GM23338 (cell line): ENCODE measurements around the gene ENTPD5. TPM values are rescaled to one million over a fixed set of nuclear protein-coding genes. Genes with fewer than 3 reads are reported as not detected.
"Not testable (repeated sequence)": the region's sequence is repeated elsewhere in the genome, so short reads cannot be mapped to it uniquely, and the experiment has no call there.

ENCODE experiments used
- ATAC-seq: fragments of 200-7000 bp; cut with Tn5 transposase; 3 replicates; pipeline ENCODE4 v1.9.1; 2020
- DNase-seq: peaks from one replicate; pipeline ENCODE4 v3.0.0-alpha.2; 2015; ENCODE audit warnings: low spot score
- H2AFZ ChIP-seq: fragments of 200-600 bp; sonication (generic); 2 replicates; pipeline ENCODE4 v1.8.0; 2016; ENCODE audit warnings: antibody characterized with exemption, mild to moderate bottlenecking, moderate library complexity
- H3F3A ChIP-seq: fragments of 200-600 bp; sonication (generic); replicated peaks from 2 replicates; pipeline ENCODE4 v1.8.0; 2017; ENCODE audit warnings: antibody characterized with exemption, mixed run types, low read depth
- H3K27ac ChIP-seq: fragments of 200-600 bp; sonication (generic); 2 replicates; pipeline ENCODE4 v1.6.1; 2016; ENCODE audit warnings: low read depth
- H3K27me3 ChIP-seq: fragments of 200-600 bp; sonication (generic); 2 replicates; pipeline ENCODE4 v1.8.0; 2016; ENCODE audit warnings: mild to moderate bottlenecking, mixed run types, moderate library complexity; ENCODE audit not compliant: insufficient read depth
- H3K36me3 ChIP-seq: fragments of 200-600 bp; sonication (generic); 2 replicates; pipeline ENCODE4 v1.8.0; 2016; ENCODE audit warnings: mild to moderate bottlenecking; ENCODE audit not compliant: insufficient read depth
- H3K4me1 ChIP-seq: fragments of 200-600 bp; sonication (generic); 2 replicates; pipeline ENCODE4 v1.8.0; 2016; ENCODE audit warnings: mild to moderate bottlenecking, moderate library complexity; ENCODE audit not compliant: insufficient read depth
- H3K4me2 ChIP-seq: fragments of 200-600 bp; sonication (generic); 2 replicates; pipeline ENCODE4 v1.7.1; 2017; ENCODE audit warnings: mixed run types
- H3K4me3 ChIP-seq: fragments of 200-600 bp; sonication (generic); 2 replicates; pipeline ENCODE4 v1.6.1; 2016; ENCODE audit warnings: mixed run types
- H3K79me2 ChIP-seq: fragments of 200-600 bp; sonication (generic); replicated peaks from 2 replicates; pipeline ENCODE4 v1.8.0; 2017; ENCODE audit warnings: mild to moderate bottlenecking; ENCODE audit not compliant: insufficient read depth
- H3K9me2 ChIP-seq: fragments of 200-600 bp; sonication (generic); 2 replicates; pipeline ENCODE4 v1.8.0; 2017; ENCODE audit not compliant: insufficient read depth
- H4K20me1 ChIP-seq: fragments of 200-600 bp; sonication (generic); replicated peaks from 2 replicates; pipeline ENCODE4 v1.8.0; 2017; ENCODE audit warnings: mild to moderate bottlenecking; ENCODE audit not compliant: insufficient read depth
- H3K27ac Mint-ChIP-seq: 2 replicates; pipeline ENCODE4 v1.8.0; 2020; ENCODE audit warnings: inconsistent platforms, mild to moderate bottlenecking, moderate library complexity, mixed read lengths
- H3K27me3 Mint-ChIP-seq: 3 replicates; pipeline ENCODE4 v1.8.0; 2022; ENCODE audit warnings: low read depth, mild to moderate bottlenecking, moderate library complexity, mixed read lengths, inconsistent platforms; ENCODE audit not compliant: insufficient read depth, poor library complexity
- H3K36me3 Mint-ChIP-seq: 3 replicates; pipeline ENCODE4 v1.8.0; 2021; ENCODE audit warnings: low read depth, mild to moderate bottlenecking, inconsistent platforms, moderate library complexity, mixed read lengths
- H3K4me1 Mint-ChIP-seq: 3 replicates; pipeline ENCODE4 v1.8.0; 2020; ENCODE audit warnings: mild to moderate bottlenecking, inconsistent platforms, mixed read lengths
- H3K4me3 Mint-ChIP-seq: 3 replicates; pipeline ENCODE4 v1.8.0; 2021; ENCODE audit warnings: moderate library complexity, mild to moderate bottlenecking, inconsistent platforms, mixed read lengths
- H3K9me3 Mint-ChIP-seq: 3 replicates; pipeline ENCODE4 v1.8.0; 2020; ENCODE audit warnings: moderate library complexity, mild to moderate bottlenecking, inconsistent platforms, mixed read lengths
- CREB1 ChIP-seq: fragments of 250-450 bp; sonication (Bioruptor Pico); IDR thresholded peaks from 2 replicates; pipeline ENCODE4 v1.5.0; 2020; ENCODE audit warnings: low read depth, mild to moderate bottlenecking, moderate library complexity
- EZH2 ChIP-seq: fragments of 200-600 bp; sonication (generic); IDR thresholded peaks from one replicate; pipeline ENCODE4 v1.8.0; 2017; ENCODE audit warnings: antibody characterized with exemption, mild to moderate bottlenecking, low read depth; ENCODE audit not compliant: unreplicated experiment
- JUNB ChIP-seq: IDR thresholded peaks from one replicate; pipeline ENCODE4 v1.6.1; 2016; ENCODE audit warnings: antibody characterized with exemption; ENCODE audit not compliant: unreplicated experiment
- NANOG ChIP-seq: IDR thresholded peaks from 2 replicates; pipeline ENCODE4 v1.6.1; 2016; ENCODE audit warnings: antibody characterized with exemption, borderline replicate concordance
- POLR2AphosphoS5 ChIP-seq: IDR thresholded peaks from 2 replicates; pipeline ENCODE4 v1.6.1; 2016; ENCODE audit warnings: antibody characterized with exemption, low read depth
- STAT1 ChIP-seq: IDR thresholded peaks from one replicate; pipeline ENCODE4 v1.6.1; 2016; ENCODE audit warnings: antibody characterized with exemption; ENCODE audit not compliant: unreplicated experiment
- ZNF114 ChIP-seq: fragments of 250-450 bp; sonication (Bioruptor Pico); IDR thresholded peaks from 2 replicates; pipeline ENCODE4 v1.5.0; 2020; ENCODE audit warnings: mild to moderate bottlenecking, moderate library complexity
- ZNF331 ChIP-seq: fragments of 250-450 bp; sonication (Bioruptor Pico); IDR thresholded peaks from 2 replicates; pipeline ENCODE4 v1.5.0; 2020; ENCODE audit warnings: low read depth, mild to moderate bottlenecking, moderate library complexity
- ZNF462 ChIP-seq: fragments of 250-450 bp; sonication (Bioruptor Pico); IDR thresholded peaks from 2 replicates; pipeline ENCODE4 v1.5.0; 2020; ENCODE audit warnings: mild to moderate bottlenecking, moderate library complexity
- polyA plus RNA-seq: library from polyadenylated mRNA; unstranded; fragments of >200 nt; fragmentation: Nextera tagmentation; extraction: Ambion mirVana; gene quantifications from 2 replicates; pipeline ENCODE4 v1.2.1, GENCODE V29; 2016
- total RNA-seq: library from RNA; depleted of rRNA; stranded (reverse); fragments of >200 nt; shearing (Covaris generic); gene quantifications from 2 replicates; pipeline ENCODE4 v1.2.3, GENCODE V29; 2014
- TF ChIP-seq, protein P1 (sequence below), 2 experiments: fragments of 200-600 bp in 1 of 2; sonication (generic) in 1 of 2; conservative IDR thresholded peaks; 2 replicates each; pipeline versions ENCODE4 v1.5.1 to v1.6.1; 2016 to 2017; ENCODE audit warnings: antibody characterized with exemption in 2 of 2, low read depth in 2 of 2, mild to moderate bottlenecking in 2 of 2, moderate library complexity in 1 of 2
- TF ChIP-seq, protein P2 (sequence below): IDR thresholded peaks from one replicate; pipeline ENCODE4 v1.6.1; 2018; ENCODE audit warnings: antibody characterized with exemption; ENCODE audit not compliant: unreplicated experiment

The ENTPD5 gene
- total and polyA plus RNA-seq, 2 experiments from 2014 or later, result 4.6 to 5.5 TPM

GRCh38 chr14:74008843-74009499, 10.1 kb downstream of the ENTPD5 start:
- no peak for DNase-seq
- Histone ChIP-seq H3K36me3 (no peaks in the 10 kb centered on the region), H3K4me1 (no peaks in the 10 kb centered on the region), H3K4me2 (no peak overlapping the region), H3F3A (no peaks in the 10 kb centered on the region), H3K4me3 (no peak overlapping the region), H3K27me3 (no peaks in the 10 kb centered on the region), H2AFZ (no peak overlapping the region), H3K79me2 (no peaks in the 10 kb centered on the region), H3K9me2 (no peaks in the 10 kb centered on the region), H3K27ac (no peak overlapping the region), H4K20me1 (no peaks in the 10 kb centered on the region)
- ATAC-seq, result no peak
- TF ChIP-seq JUNB (no peak), NANOG (no peak), ZNF114 (CRISPR knock-in tag) (no peak), CREB1 (CRISPR knock-in tag) (no peak), EZH2 (no peak), ZNF462 (CRISPR knock-in tag) (no peak), POLR2AphosphoS5 (no peak), STAT1 (no peak), ZNF331 (CRISPR knock-in tag) (no peak)
- TF ChIP-seq, protein P1, sequence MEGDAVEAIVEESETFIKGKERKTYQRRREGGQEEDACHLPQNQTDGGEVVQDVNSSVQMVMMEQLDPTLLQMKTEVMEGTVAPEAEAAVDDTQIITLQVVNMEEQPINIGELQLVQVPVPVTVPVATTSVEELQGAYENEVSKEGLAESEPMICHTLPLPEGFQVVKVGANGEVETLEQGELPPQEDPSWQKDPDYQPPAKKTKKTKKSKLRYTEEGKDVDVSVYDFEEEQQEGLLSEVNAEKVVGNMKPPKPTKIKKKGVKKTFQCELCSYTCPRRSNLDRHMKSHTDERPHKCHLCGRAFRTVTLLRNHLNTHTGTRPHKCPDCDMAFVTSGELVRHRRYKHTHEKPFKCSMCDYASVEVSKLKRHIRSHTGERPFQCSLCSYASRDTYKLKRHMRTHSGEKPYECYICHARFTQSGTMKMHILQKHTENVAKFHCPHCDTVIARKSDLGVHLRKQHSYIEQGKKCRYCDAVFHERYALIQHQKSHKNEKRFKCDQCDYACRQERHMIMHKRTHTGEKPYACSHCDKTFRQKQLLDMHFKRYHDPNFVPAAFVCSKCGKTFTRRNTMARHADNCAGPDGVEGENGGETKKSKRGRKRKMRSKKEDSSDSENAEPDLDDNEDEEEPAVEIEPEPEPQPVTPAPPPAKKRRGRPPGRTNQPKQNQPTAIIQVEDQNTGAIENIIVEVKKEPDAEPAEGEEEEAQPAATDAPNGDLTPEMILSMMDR (conservative IDR thresholded peaks at IDR 0.05; ENCODE audit: low read depth in 2 of 2), result no peak
- TF ChIP-seq, protein P2, sequence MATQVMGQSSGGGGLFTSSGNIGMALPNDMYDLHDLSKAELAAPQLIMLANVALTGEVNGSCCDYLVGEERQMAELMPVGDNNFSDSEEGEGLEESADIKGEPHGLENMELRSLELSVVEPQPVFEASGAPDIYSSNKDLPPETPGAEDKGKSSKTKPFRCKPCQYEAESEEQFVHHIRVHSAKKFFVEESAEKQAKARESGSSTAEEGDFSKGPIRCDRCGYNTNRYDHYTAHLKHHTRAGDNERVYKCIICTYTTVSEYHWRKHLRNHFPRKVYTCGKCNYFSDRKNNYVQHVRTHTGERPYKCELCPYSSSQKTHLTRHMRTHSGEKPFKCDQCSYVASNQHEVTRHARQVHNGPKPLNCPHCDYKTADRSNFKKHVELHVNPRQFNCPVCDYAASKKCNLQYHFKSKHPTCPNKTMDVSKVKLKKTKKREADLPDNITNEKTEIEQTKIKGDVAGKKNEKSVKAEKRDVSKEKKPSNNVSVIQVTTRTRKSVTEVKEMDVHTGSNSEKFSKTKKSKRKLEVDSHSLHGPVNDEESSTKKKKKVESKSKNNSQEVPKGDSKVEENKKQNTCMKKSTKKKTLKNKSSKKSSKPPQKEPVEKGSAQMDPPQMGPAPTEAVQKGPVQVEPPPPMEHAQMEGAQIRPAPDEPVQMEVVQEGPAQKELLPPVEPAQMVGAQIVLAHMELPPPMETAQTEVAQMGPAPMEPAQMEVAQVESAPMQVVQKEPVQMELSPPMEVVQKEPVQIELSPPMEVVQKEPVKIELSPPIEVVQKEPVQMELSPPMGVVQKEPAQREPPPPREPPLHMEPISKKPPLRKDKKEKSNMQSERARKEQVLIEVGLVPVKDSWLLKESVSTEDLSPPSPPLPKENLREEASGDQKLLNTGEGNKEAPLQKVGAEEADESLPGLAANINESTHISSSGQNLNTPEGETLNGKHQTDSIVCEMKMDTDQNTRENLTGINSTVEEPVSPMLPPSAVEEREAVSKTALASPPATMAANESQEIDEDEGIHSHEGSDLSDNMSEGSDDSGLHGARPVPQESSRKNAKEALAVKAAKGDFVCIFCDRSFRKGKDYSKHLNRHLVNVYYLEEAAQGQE, result no peak
- Mint-ChIP-seq H3K36me3 (peaks cover 3% of the 10 kb centered on the region; the same call in 2 of the 3 replicates), H3K9me3 (no peaks in the 10 kb centered on the region), H3K4me3 (no peak overlapping the region), H3K27ac (no peak overlapping the region), H3K4me1 (no peaks in the 10 kb centered on the region), H3K27me3 (no peaks in the 10 kb centered on the region)

DNA sequence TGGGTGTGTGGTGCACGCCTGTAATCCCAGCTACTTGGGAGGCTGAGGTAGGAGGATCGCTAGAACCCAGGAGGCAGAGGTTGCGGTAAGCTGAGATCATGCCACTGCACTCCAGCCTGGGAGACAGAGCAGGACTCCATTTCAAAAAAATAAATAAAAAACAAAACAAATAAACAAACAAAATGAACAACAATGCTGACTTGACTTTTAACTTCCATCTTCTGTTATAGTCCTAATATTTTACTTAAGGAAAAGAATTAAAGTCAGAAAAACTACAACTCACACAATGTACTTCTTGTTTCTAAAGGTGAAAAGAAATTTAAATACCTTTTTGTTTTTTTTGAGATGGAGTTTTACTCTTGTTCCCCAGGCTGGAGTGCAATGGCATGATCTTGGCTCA, 13.4 kb downstream of the ENTPD5 start:
- not testable (repeated sequence) for H3K4me2 ChIP-seq, H3K36me3 ChIP-seq, H3K27ac Mint-ChIP-seq, ATAC-seq, H3K4me3 Mint-ChIP-seq, H3K4me1 ChIP-seq, H3K9me2 ChIP-seq, H3K79me2 ChIP-seq, H3K27ac ChIP-seq, H3K36me3 Mint-ChIP-seq, H3K4me1 Mint-ChIP-seq, H3K27me3 Mint-ChIP-seq, H2AFZ ChIP-seq, H3F3A ChIP-seq, H4K20me1 ChIP-seq, H3K27me3 ChIP-seq, H3K9me3 Mint-ChIP-seq, H3K4me3 ChIP-seq, DNase-seq
